Stimulated activated CD4-positive, alpha-beta T cell treated with anti-CD3 and anti-CD28 coated beads, Interleukin-15, amount 100 ng/mL, for 24 hours (primary cell): ENCODE data around the gene PRDM16.

ENCODE experiments used
- DNase-seq: peaks from one replicate; pipeline ENCODE4 v3.0.0-alpha.2; 2020

PRDM16 gene

GRCh38 chr1:3249231-3249630 is 180.2 kb downstream of the PRDM16 start:
- no peak for DNase-seq

- DNase-seq = no peak
These were observed 180.9 kb downstream of the PRDM16 start for GRCh38 chr1:3249631-3250501.

DNA sequence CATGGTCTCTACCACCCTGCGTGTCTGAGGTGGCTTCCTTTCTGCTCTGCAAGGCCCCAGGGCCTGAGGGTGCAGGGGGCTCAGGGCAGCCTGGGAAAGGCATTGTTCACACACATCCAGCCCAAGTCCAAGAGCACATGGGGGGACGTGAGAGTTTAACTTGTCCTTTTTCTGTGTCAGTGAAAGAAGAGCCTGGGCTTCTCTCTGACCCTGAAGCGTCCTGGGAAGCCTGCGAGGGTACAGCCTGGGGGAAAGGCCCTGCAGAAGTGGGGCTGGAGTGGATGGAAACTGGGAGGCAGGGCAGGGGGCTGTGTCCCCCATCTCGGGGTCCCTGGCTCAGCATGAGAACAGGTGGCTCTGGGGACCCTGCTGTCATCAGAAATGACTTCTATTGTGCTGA is 181.6 kb downstream of the PRDM16 start:
- no peak for DNase-seq

DNA sequence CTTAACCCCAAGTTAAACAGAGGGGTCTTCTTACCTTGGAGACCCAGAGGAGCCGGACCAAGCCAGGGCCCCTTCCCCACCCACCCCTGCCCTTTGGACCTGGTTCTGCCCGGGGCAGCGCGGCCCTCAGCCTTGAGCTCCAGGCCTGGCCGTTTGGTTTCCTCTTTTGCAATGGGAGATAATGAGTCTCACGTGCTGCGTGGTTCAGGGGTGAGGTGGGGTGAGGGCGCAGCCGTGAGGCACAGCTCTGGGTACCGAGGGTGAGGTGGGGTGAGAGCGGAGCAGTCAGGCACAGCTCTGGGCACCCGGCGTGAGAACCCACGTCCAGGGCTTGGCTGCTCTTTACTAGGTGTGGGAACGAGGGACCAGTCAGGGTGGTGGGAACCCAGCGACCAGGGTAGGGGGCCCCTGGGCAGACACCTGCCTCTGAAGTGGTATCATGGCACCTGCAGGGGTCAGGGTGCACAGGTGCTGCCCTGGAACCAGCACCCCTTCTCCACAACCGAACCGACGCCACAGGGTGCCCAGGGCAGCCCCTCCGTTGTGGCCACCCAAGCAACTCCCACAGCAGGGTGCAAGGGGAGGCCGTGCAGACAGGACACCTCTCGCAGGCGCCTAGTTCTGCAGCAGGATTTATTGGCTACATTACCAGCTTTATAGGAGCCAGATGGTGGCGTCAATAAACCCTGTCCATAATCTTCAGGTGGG is 182.2 kb downstream of the PRDM16 start:
- no peak for DNase-seq

DNA sequence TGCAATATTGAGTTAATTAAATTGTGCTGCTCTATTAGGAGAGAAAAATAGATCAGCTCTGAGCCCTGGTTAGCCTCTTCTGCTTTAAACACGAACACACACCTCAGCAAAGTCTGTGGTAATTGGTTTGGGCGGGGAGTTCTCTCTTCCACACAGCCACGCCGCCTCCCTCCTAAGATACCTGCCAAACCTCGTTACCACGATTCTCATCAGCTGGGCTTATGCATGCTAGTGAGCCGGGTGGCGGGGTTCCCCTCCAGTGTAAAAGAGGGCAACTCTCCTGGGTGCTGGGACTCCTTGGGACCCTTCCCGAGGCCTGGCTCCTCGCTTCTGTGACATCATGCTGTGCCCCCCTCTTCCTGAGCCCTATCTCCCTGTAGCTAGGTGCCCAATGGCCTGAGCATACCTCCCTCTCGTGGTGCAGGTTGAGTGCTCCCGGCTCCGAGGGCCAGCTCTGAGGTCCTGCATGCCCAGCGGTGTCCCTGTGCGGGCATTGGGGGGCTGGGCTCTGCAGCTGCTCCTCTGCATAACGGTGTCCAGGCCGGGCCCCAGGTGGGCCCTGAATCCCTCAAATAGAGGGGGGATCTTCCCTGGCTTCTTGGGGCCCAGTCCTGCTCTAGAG is 182.9 kb downstream of the PRDM16 start:
- no peak for DNase-seq

DNA sequence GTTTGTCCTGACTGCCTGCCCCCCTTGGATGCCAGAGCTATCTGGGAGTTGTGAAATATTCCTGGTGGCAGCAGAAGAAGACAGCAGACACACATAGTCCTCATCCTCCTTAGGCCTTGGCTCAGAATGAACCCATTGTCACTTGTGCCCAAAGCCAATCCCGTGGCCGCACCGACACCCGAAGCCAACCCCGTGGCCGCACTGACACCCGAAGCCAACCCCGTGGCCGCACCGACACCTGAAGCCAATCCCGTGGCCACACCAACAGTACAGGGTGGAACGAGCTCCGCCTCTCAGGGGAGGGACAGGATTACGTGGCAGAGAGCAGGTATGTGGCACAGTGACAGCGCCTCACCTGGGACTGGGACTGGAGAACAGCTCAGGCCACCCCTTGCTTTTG is 186.7 kb downstream of the PRDM16 start:
- DNase-seq = no peak

DNA sequence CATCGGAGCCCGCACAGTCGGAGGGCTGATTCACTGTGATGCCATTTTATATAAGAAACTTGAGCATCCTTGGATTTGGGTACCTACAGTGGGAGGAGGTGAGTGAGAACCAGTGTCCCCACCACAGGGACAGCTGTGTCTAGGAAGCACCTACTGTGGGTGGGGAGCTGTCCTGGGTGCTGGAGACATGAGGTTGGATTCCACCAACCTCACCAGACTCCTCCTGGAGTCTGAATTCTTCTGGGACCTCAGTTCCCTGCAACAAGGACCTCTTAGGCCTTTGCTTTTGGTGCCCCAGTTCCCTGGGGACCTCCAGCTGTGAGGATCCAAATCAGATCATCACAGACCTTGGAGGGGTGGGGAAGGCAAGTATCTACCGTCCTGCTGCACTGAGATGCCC is 188.8 kb downstream of the PRDM16 start:
- no peak for DNase-seq

DNA sequence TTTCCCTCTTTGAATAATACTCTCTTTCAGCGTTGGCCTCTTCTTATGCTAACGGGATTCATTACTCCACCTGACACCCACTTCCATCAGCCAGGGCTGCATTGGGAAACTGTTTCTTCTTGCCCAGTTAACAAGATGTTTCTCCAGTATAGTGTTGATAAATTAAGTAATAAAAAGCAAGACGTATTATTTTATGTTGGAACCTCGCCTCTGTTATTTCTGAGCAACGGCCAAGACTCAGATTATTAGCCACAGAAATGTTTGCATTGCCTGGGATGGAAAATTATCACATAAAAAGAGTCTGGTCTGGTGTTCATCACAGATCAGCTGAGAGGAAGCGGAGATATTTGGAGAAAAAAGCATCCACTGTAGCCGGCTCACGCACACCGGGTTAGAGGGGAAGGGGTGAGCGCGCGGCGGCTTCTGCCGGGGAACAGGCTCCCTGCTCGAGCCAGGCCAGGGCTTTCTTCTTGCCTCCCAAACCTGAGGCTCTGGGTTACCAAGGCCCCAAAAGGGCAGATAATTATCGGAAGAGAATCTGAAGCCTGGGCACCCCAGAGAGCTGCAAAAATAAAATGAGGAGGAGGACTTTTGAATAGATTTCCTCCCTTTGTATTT is 189.5 kb downstream of the PRDM16 start:
- no peak for DNase-seq

- DNase-seq = no peak
These were observed 190.0 kb downstream of the PRDM16 start for GRCh38 chr1:3259020-3259419.

DNA sequence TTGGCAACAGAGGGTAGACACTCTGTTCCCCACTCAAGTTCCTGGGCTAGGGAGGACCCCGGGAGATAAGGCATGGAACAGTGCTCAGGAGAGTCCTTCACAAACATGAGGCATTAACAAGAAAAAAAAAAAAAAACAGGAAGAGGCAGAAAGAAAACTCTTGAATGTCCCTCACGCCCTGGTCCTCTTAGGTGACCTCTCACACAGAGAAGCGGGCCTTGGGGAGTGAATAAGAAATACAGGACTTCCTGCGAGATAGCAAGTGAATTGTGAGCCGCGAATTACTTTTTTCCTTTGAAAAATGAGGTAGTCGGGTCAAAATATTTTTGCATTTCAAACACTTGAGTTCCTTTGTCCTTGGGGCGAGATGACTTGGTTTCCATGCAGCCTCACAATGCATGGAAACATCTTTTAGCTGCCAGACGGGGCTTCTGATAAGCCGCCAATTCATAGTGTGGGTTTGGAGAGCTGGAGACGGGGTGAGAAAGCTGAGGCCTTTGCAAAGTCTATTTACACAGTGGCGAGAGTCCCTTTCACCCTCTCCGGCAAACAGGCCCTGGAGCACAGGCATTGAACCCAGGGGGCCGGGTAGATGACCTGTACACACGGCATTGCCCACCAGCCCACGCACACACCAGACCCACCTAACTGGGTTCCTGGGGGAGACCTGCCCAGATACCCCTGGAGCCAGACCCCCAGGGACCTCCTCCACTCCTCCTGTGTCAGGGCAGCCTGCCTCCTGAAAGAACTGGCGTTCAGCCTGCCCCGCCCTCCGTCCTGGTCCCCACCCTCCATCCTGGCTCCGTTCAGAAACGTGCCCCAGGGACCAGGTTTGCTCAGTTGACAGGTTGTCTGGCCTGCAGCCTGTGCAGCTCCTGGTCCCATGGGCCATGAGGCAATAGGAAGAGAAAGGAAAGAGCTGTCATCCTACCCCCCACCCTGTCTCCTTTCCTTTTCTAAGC is 192.3 kb downstream of the PRDM16 start:
- DNase-seq = no peak

DNA sequence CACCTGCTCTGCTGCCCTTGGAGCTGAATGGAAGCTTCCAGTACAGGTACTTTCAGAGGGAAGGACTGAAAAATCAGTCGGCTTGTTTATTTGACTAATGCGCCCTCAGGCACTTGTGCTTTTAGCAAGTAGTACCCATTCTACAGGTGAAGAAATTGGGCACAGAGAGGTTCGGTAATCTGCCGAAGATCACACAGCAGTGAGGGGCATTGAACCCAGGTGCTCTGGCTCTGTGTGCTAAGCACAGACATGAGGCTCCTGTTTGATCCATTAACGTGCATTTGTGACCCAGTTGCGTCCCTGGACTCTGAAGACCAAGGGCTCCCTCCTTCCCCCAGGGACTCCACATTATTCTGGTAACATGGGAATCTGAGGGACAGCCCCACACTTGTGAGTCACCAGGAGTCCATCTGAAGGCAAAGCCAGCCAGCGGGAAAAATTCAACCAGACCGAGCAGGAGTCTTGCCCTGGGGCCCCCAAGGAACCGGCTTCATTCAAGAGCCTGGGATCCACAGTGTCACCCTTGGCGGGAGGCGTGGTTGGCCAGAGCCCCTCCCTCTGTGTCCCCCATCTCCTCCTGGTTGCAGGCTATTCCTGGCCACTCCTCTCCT is 193.1 kb downstream of the PRDM16 start:
- no peak for DNase-seq

DNA sequence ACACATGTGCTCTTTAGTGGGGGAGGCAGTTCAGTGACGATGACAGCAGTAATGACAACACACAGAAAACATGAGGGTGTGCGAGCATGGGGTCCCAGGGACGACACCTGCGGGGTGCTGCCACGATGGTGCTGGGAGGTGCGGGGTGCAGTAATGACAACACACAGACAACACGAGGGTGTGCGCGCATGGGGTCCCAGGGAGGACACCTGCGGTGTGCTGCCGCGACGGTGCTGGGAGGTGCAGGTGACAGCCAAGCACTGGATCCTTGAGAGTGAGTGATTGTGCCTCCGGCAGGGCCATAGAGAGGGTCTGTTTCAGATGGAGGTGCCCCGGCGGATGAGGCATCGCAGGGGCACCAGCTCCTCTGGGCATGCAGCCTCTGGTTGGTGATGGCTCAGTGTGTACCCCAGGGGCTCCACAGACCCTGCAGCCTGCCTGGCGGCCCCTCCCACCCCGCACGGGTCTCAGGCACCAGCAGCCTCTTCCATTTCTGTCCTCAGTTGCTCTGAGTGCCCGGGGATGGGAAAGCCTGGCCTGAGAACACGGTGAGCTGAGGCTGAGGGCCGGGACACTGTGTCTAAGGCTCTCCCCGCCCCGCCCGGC is 193.8 kb downstream of the PRDM16 start:
- DNase-seq = no peak

DNA sequence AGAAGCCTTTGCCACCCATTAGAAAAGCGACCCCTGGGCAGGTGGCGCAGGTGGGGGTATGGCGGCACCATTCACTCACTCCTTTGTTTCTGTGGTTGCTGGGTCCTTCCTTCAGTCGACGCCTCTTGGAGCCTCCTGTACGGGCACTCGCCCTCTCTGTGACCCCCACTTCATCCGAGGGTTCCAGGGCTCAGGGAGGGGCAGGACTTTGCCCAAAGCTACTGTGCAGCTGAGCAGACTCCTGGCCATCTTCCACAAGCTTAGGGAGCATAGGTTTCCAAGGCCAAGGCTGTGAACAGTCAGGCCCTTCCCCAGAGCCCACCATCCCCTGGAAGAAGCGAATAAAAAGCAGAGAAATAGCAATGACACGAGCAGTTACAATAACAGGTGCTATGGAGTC is 194.8 kb downstream of the PRDM16 start:
- no peak for DNase-seq

DNA sequence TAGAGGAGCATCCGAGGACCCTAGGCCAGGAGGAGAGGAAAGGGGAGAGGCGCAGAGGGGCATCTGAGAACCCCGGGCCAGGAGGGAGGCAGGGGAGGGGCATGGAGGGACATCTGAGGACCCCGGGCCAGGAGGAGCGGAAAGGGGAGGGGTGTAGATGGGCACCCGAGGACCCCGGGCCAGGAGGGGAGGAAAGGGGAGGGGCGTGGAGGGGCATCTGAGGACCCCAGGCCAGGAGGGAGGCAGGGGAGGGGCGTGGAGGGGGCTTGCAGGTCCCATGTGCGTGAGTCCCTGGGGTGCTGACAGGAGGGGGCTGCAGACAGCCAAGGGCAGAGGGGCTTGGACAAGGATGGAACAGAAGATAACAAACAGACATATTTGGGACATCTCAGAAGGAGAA is 195.5 kb downstream of the PRDM16 start:
- no peak for DNase-seq

DNA sequence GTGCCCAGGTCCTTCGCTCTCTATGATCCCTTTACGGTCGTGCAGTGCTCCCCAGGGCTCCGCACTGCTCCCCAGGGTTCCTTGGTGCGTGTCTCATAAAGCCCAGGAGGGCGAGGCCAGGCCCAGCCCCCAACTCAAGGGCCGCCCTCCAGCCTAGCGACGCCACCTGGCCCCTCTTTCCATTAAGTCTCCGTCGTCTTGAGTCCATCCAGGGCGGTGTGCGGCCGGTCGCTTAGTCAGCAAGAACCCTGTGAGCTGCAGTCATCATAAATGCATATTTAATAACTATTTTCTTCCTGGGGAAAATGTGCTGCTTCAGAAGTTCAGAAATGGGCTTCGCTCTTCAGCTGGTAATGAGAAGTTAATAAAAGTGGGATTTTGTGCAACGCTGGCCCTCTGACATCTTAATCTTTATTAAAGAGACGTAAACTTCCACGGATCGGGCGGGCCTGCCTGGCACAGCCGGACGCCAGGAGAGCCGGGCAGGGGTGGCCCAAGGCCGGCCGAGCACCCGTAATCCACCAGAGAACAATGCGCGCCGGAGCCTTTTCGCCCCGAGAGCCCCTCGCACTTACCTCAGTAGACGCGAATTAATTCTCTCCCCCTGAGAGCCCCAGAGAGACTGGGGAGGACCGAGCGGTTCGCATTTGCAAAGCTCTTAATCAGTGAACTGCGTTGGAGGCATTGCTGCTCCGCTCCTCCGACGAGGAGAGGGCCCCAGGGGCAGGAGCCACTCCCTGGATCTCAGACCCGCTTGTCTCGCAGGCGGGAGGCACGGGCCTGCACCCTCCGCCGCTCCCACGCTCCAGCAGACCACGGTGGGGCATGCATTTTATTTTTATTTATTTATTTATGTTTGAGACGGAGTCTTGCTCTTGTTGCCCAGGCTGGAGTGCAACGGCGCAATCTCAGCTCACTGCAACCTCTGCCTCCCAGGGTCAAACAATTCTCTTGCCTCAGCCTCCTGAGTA is 197.1 kb downstream of the PRDM16 start:
- DNase-seq = no peak

DNA sequence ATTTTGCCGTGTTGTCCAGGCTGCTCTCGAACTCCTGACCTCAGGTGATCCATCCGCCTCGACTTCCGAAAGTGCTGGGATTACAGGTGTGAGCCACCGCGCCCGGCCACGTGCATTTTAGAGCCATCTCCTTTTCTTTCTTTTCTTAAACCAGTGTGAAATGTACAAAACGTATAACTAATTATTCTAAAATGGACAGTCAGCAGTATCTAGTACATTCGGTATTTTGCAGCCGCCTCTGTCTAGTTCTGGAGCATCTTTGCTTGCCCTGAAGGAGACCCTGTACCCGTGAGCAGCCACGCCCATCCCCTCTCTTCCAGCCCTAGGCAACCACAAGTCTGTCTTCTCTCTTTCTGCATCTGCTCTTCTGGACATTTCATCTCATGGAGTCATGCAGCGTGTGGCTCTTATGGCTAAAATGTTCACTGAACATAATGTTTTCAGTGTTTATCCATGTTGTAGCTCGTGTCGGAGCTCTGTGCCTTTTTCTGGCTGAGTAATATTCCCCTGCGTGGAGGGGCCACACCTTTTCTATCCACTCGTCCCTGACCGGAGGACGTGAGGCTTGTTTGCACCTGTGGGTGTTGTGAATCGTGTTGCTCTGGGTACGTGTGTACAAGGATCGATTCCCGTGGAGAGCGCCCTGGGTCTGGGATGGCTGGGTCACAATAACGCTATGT is 198.0 kb downstream of the PRDM16 start:
- no peak for DNase-seq

DNA sequence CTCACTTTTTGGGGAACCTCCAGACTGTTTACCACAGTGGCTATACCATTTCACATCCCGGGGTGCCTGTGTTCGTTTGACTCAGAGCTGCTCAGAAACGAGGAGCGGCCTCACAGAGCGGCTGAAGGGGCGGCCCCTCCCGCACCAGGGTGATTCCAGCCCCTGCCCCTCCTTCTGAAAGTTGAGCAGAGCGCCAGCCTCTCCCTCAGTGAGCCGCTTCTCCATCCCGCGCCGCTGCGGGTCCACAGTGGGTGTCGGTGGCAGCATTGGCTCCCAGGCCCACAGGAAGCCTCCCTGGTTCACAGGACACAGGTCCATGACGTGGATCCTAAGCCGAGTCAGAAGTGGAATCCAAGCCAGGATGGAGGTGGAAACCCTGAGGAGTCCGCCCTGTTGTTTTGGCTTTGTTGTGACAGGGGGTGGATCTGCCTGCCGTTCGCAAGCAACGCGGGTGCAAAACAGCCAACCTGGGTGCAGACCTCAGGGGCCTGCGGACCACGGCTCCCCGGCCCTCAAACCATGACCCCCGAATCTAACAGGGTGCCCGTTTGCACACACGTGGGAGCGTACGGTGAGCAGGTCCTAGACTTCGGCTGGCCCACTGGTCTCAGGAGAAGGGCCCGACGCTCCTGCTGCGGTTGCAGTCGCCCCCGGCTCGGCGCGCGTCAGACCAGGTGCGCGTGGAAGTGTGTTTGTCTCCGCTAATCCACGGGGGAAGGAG is 198.7 kb downstream of the PRDM16 start:
- DNase-seq = no peak

DNA sequence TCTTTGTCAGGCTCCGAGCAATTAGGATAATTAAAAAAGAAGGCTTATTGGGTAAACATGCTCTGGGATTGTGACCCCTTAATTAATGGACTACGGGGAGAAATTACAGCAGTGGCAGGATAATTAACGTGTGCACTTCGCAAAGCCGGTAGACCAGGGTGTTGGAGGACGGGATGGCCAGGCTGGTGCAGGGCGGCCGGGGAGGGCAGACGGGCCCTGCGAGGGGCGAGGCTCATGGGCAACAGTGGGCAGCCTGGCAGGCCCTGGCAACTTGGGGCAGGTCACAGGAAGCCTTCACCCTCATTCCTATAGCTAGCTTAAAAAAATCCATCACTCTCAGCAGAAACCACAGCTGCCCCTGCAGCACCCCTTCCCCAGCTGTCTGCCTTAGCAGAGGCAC is 199.3 kb downstream of the PRDM16 start:
- DNase-seq = no peak
